A549 (cell line): ENCODE data around the gene SNRPD3. TPM values are rescaled to one million over a fixed set of nuclear protein-coding genes. Genes with fewer than 3 reads are reported as not detected.
"Not testable (repeated sequence)": the region's sequence is repeated elsewhere in the genome, so short reads cannot be mapped to it uniquely, and the experiment has no call there.

Experiments
- ATAC-seq, 2 experiments: fragments of 200-7000 bp in 1 of 2; fragments of >200 bp in 1 of 2; cut with Nextera tagmentation in 1 of 2; cut with Tn5 transposase in 1 of 2; 3 replicates each; pipeline versions ENCODE4 v1.8.0 to v1.9.1; 2018 to 2020; ENCODE audit warnings: mild to moderate bottlenecking in 1 of 2, moderate library complexity in 1 of 2
- CTCF ChIA-PET: fragments of 300-600 bp; sonication (Branson Sonifier 250); formaldehyde crosslinking; extraction: SDS; loops from one replicate; lab custom pipeline; 2021; ENCODE audit warnings: antibody characterized with exemption, inconsistent platforms; lab: Yijun Ruan, JAX
- POLR2A ChIA-PET: fragments of 350-600 bp; formaldehyde crosslinking; extraction: SDS; loops from one replicate; lab custom pipeline; 2021; ENCODE audit warnings: antibody characterized with exemption, inconsistent platforms; lab: Yijun Ruan, JAX
- DNase-seq, 2 experiments: peaks; one replicate each; pipeline versions ENCODE4 v3.0.0 to v3.0.0-alpha.2; 2011 to 2016; ENCODE audit warnings: low read depth in 1 of 2, low spot score in 1 of 2
- FAIRE-seq: peaks from 2 replicates; lab custom pipeline; 2011; peaks lifted over from hg19 to GRCh38; lab: Jason Lieb, UNC
- H3K27ac ChIP-seq, 2 experiments: fragments of >200 bp; sonication (Bioruptor Twin); formaldehyde crosslinking; 3 replicates each; pipeline ENCODE4 v1.5.1; 2016 to 2017
- H3K4me1 ChIP-seq: fragments of >200 bp; sonication (Bioruptor Twin); formaldehyde crosslinking; 3 replicates; pipeline ENCODE4 v1.6.1; 2016
- H3K4me2 ChIP-seq: fragments of >200 bp; sonication (Bioruptor Twin); formaldehyde crosslinking; 3 replicates; pipeline ENCODE4 v1.6.1; 2016
- H3K4me3 ChIP-seq: fragments of >200 bp; sonication (Bioruptor Twin); formaldehyde crosslinking; 3 replicates; pipeline ENCODE4 v1.5.1; 2016
- H3K9me3 ChIP-seq: fragments of >200 bp; sonication (Bioruptor Twin); formaldehyde crosslinking; 3 replicates; pipeline ENCODE4 v1.6.1; 2016
- CEBPB ChIP-seq, 2 experiments: fragments of >200 bp in 1 of 2; sonication (Bioruptor Twin) in 1 of 2; formaldehyde crosslinking in 1 of 2; IDR thresholded peaks; 2 replicates each; pipeline ENCODE4 v1.6.1; 2012 to 2016
- CHD2 ChIP-seq: fragments of 150-350 bp; IDR thresholded peaks from 2 replicates; pipeline ENCODE4 v1.6.1; 2014; ENCODE audit warnings: low read length; ENCODE audit not compliant: partially characterized antibody
- EHF ChIP-seq: fragments of 250-450 bp; sonication (Bioruptor Pico); IDR thresholded peaks from 2 replicates; pipeline ENCODE4 v1.5.0; 2020; ENCODE audit warnings: mild to moderate bottlenecking
- ELK1 ChIP-seq: fragments of 150-350 bp; IDR thresholded peaks from 2 replicates; pipeline ENCODE4 v1.6.1; 2014; ENCODE audit warnings: low read depth, mild to moderate bottlenecking, low read length
- ESRRA ChIP-seq: fragments of 150-350 bp; IDR thresholded peaks from 2 replicates; pipeline ENCODE4 v1.6.1; 2014; ENCODE audit warnings: mild to moderate bottlenecking, low read length, borderline replicate concordance
- FOSB ChIP-seq: fragments of 250-450 bp; sonication (Bioruptor Pico); IDR thresholded peaks from 2 replicates; pipeline ENCODE4 v1.5.0; 2020; ENCODE audit warnings: mild to moderate bottlenecking, moderate library complexity
- FOSL2 ChIP-seq, 2 experiments: fragments of 450-650 bp in 1 of 2; fragments of >200 bp in 1 of 2; sonication (Bioruptor Twin) in 1 of 2; formaldehyde crosslinking; IDR thresholded peaks; 2 replicates each; pipeline versions ENCODE4 v1.5.0 to v1.6.1; 2016 to 2020; ENCODE audit warnings: mild to moderate bottlenecking in 1 of 2, moderate library complexity in 1 of 2
- GATA3 ChIP-seq: IDR thresholded peaks from 2 replicates; pipeline ENCODE4 v1.6.1; 2012; ENCODE audit warnings: borderline replicate concordance
- HMGXB4 ChIP-seq: fragments of 250-450 bp; sonication (Bioruptor Pico); IDR thresholded peaks from 2 replicates; pipeline ENCODE4 v1.5.0; 2021; ENCODE audit warnings: mild to moderate bottlenecking, moderate library complexity, borderline replicate concordance
- HOXB13 ChIP-seq: fragments of 250-450 bp; sonication (Bioruptor Pico); IDR thresholded peaks from 2 replicates; pipeline ENCODE4 v1.5.0; 2020; ENCODE audit warnings: low read depth, mild to moderate bottlenecking, moderate library complexity
- KDM5A ChIP-seq: fragments of 200-600 bp; sonication (generic); IDR thresholded peaks from 2 replicates; pipeline ENCODE4 v1.6.1; 2016; ENCODE audit warnings: antibody characterized with exemption, mild to moderate bottlenecking
- MAFK ChIP-seq: fragments of 450-650 bp; IDR thresholded peaks from 2 replicates; pipeline ENCODE4 v1.6.1; 2014; ENCODE audit not compliant: partially characterized antibody
- MAX ChIP-seq: IDR thresholded peaks from 2 replicates; pipeline ENCODE4 v1.6.1; 2012
- MAZ ChIP-seq: fragments of 150-350 bp; IDR thresholded peaks from 2 replicates; pipeline ENCODE4 v1.6.1; 2014; ENCODE audit warnings: antibody characterized with exemption, low read depth, low read length, borderline replicate concordance
- NPAS2 ChIP-seq: fragments of 250-450 bp; sonication (Bioruptor Pico); IDR thresholded peaks from 2 replicates; pipeline ENCODE4 v1.8.0; 2022; ENCODE audit warnings: mild to moderate bottlenecking, moderate library complexity, borderline replicate concordance
- PHF8 ChIP-seq: fragments of 200-600 bp; sonication (generic); IDR thresholded peaks from 2 replicates; pipeline ENCODE4 v1.6.1; 2016; ENCODE audit warnings: low read depth, mild to moderate bottlenecking, antibody characterized with exemption, moderate library complexity, borderline replicate concordance
- POLR2A ChIP-seq: IDR thresholded peaks from 2 replicates; pipeline ENCODE4 v1.6.1; 2012; ENCODE audit warnings: mild to moderate bottlenecking, low read length
- RCOR1 ChIP-seq: fragments of 150-350 bp; IDR thresholded peaks from 2 replicates; pipeline ENCODE4 v1.6.1; 2014; ENCODE audit warnings: antibody characterized with exemption, low read length, low read depth
- RNF2 ChIP-seq: fragments of 200-600 bp; sonication (generic); IDR thresholded peaks from 2 replicates; pipeline ENCODE4 v1.6.1; 2016; ENCODE audit warnings: low read depth, mild to moderate bottlenecking, antibody characterized with exemption, moderate library complexity, borderline replicate concordance
- TP53 ChIP-seq: fragments of 250-450 bp; sonication (Bioruptor Pico); IDR thresholded peaks from 2 replicates; pipeline ENCODE4 v1.5.0; 2021; ENCODE audit warnings: mild to moderate bottlenecking, moderate library complexity
- ZC3H11A ChIP-seq: fragments of 450-650 bp; IDR thresholded peaks from 2 replicates; pipeline ENCODE4 v1.6.1; 2014; ENCODE audit warnings: antibody characterized with exemption, mild to moderate bottlenecking
- ZFP36 ChIP-seq: fragments of 450-650 bp; IDR thresholded peaks from 2 replicates; pipeline ENCODE4 v1.6.1; 2014; ENCODE audit warnings: borderline replicate concordance; ENCODE audit not compliant: partially characterized antibody
- WGBS: methylation state at CpG from one replicate; pipeline ENCODE4 v1.1.6; 2017; ENCODE audit errors: missing lambda C conversion rate; 5-methylcytosine and 5-hydroxymethylcytosine counted together
- polyA plus RNA-seq, 4 experiments: library from polyadenylated mRNA; depleted of rRNA in 3 of 4; stranded (reverse); fragments of >200 nt; fragmentation: RNase III in 1 of 4; extraction: RNeasy Plus Mini Kit Qiagen cat#74134 plus additional on column Dnase treatment in 1 of 4; gene quantifications; 2 replicates in 3 of 4; 3 replicates in 1 of 4; pipeline ENCODE4 v1.2.3, GENCODE V29; 2011 to 2017

Gene SNRPD3
- polyA plus RNA-seq, 2 of the 4 experiments (the other 2 are of a cell fraction), result 157 to 344 TPM

- FAIRE-seq (no peak), DNase-seq (peak in 1 of 2 experiments; percentile 65), ATAC-seq (peak; percentile 26 to 29; a peak in 2 of 6 replicates)
- Histone ChIP-seq H3K27ac (peak overlapping the region; percentile 73 to 76; a peak in 5 of 6 replicates), H3K4me3 (no peak overlapping the region), H3K9me3 (no peaks in the 10 kb centered on the region), H3K4me1 (peaks cover 40% of the 10 kb centered on the region), H3K4me2 (peak overlapping the region; percentile 64)
- WGBS, result 43% methylated on average over 8 of the region's 8 CpGs
- no peak for TF ChIP-seq FOSL2 (IDR thresholded peaks at IDR 0.05)
- peak; percentile 9; the same call in 1 of the 2 replicates for TF ChIP-seq FOSL2 (CRISPR knock-in tag; IDR thresholded peaks at IDR 0.05)
- TF ChIP-seq POLR2A, result no peak
- peak; percentile 57 for TF ChIP-seq MAFK
- CTCF ChIA-PET, result interaction anchor here (0.9 to 1.4 kb wide), 2 partner anchors 8 to 25 kb away, joined by 3 to 4 read pairs; no protein-coding TSS in a partner anchor
- POLR2A ChIA-PET, result no interaction called here
Measured at GRCh38 chr22:24550028-24550901, 5.5 kb upstream of the SNRPD3 start.

GRCh38 chr22:24550902-24551435, 4.8 kb upstream of the SNRPD3 start:
- peak overlapping the region; percentile 64 for H3K4me2 ChIP-seq
- 74% methylated on average over 6 of the region's 6 CpGs for WGBS
- FAIRE-seq, result no peak
- peak overlapping the region; percentile 73 to 76; a peak in 5 of 6 replicates for H3K27ac ChIP-seq
- H3K4me1 ChIP-seq, result peaks cover 38% of the 10 kb centered on the region
- ChIA-PET POLR2A (no interaction called here), CTCF (interaction anchor here (0.9 to 1.4 kb wide), 3 partner anchors 9 to 25 kb away, joined by 3 to 4 read pairs (median 4); no protein-coding TSS in a partner anchor)
- no peak for DNase-seq
- ATAC-seq, result no peak
- H3K4me3 ChIP-seq, result no peak overlapping the region
- H3K9me3 ChIP-seq, result no peaks in the 10 kb centered on the region
- no peak for TF ChIP-seq ZFP36

GRCh38 chr22:24552503-24553286, 3.1 kb upstream of the SNRPD3 start:
- FAIRE-seq, H3K9me3 ChIP-seq, DNase-seq, POLR2A ChIA-PET, H3K27ac ChIP-seq, H3K4me3 ChIP-seq, ATAC-seq, H3K4me2 ChIP-seq: not testable (repeated sequence)
- WGBS, result 90% methylated on average over 9 of the region's 10 CpGs
- CTCF ChIA-PET, result interaction anchor here (0.6 kb wide), 1 partner anchor 94 kb away, joined by 4 read pairs; no protein-coding TSS in a partner anchor
- peaks cover 44% of the 10 kb centered on the region for H3K4me1 ChIP-seq

GRCh38 chr22:24553597-24554312, 2.0 kb upstream of the SNRPD3 start:
- H3K4me3 ChIP-seq, result peak overlapping the region; percentile 99
- no peak for TF ChIP-seq EHF (CRISPR knock-in tag)
- TF ChIP-seq CEBPB (IDR thresholded peaks at IDR 0.05), result no peak
- no peak for TF ChIP-seq HOXB13 (CRISPR knock-in tag)
- no peak for TF ChIP-seq MAX
- no peak for TF ChIP-seq PHF8
- no peak for TF ChIP-seq ELK1
- no peak for TF ChIP-seq GATA3
- TF ChIP-seq MAZ, result no peak
- TF ChIP-seq HMGXB4 (CRISPR knock-in tag), result no peak
- no peak for TF ChIP-seq FOSB (CRISPR knock-in tag)
- no peak for TF ChIP-seq RCOR1
- no peak for TF ChIP-seq ZC3H11A
- no peak for TF ChIP-seq CHD2
- TF ChIP-seq RNF2, result no peak
- TF ChIP-seq ESRRA, result no peak
- no peak for TF ChIP-seq TP53 (CRISPR knock-in tag)
- TF ChIP-seq KDM5A, result no peak
- TF ChIP-seq NPAS2 (CRISPR knock-in tag), result no peak
- ChIA-PET POLR2A (no interaction called here), CTCF (interaction anchor here (0.5 to 1.3 kb wide), 4 partner anchors 17 to 95 kb away, joined by 3 to 4 read pairs (median 4); no protein-coding TSS in a partner anchor)
- no peaks in the 10 kb centered on the region for H3K9me3 ChIP-seq
- H3K4me1 ChIP-seq, result peaks cover 49% of the 10 kb centered on the region
- FAIRE-seq, result no peak
- DNase-seq, result no peak
- no peak for ATAC-seq
- H3K27ac ChIP-seq, result peak overlapping the region; percentile 90 to 98; a peak in 5 of 6 replicates
- 87% methylated on average over 6 of the region's 12 CpGs for WGBS
- H3K4me2 ChIP-seq, result peak overlapping the region; percentile 94
